NCI-H2196 treated with DMSO at 0.1 percent for 48 hours (cell line): Measurements from ENCODE around the gene MYO10.
"Not testable (repeated sequence)": the region's sequence is repeated elsewhere in the genome, so short reads cannot be mapped to it uniquely, and the experiment has no call there.

ENCODE experiments used
- DNase-seq: peaks from one replicate; lab custom pipeline; 2025; ENCODE audit not compliant: unreplicated experiment; lab: John Stamatoyannopoulos, UW

The MYO10 gene

GRCh38 chr5:16865151-16865550 is 70.9 kb downstream of the MYO10 start:
- no peak for DNase-seq

DNA sequence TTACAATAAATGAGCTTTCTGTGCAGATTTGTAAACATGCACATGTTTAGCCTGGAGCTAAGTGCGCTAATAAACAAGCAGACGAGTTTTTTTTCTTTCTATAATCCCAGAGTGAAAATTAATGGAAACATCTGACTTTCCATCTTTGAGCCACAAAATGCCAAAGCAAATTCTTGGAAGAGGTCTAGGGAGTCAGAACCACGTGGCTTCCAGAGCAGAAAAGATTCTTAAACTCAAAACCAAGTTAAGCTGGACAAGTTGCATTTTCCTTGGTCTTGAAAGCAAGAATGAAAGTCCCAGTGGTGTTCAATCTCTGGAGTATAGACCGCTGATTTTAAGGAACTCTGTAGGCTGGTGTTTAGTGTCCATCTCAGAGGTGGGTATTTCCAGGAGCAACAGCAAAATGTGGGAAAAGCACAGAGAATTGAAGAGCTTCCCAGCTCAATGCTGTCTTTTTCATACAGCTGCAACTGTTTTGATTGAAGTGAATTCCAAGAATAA is 71.4 kb downstream of the MYO10 start:
- DNase-seq: no peak

- DNase-seq: no peak
These were observed 72.6 kb downstream of the MYO10 start for GRCh38 chr5:16863469-16863946.

- no peak for DNase-seq
These were observed 73.3 kb downstream of the MYO10 start for GRCh38 chr5:16862777-16863176.

GRCh38 chr5:16859346-16859745 is 76.7 kb downstream of the MYO10 start:
- no peak for DNase-seq

- no peak for DNase-seq
These were observed 77.9 kb downstream of the MYO10 start for GRCh38 chr5:16858151-16858550.

GRCh38 chr5:16857635-16858034 is 78.5 kb downstream of the MYO10 start:
- DNase-seq: no peak

DNA sequence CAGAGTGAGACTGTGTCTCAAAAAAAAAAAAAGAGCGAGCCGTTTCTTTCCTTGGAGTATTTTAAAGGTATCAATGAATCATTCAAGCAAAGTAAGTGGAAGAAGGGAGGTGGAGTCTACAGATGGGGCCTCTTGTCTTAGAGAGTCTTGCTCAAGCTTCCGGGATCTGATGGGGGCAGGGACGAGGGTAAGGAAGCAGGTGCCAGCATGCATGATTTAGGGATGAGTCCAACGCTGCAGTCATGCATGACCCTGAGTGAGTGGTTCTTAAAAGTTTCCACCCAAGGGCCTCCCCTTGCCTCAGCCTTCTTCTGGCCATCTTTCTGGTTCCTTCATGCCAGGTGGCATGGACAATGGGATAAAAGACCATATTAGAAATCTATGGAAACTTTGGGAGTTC is 79.6 kb downstream of the MYO10 start:
- no peak for DNase-seq

GRCh38 chr5:16855898-16856297 is 80.2 kb downstream of the MYO10 start:
- no peak for DNase-seq

DNA sequence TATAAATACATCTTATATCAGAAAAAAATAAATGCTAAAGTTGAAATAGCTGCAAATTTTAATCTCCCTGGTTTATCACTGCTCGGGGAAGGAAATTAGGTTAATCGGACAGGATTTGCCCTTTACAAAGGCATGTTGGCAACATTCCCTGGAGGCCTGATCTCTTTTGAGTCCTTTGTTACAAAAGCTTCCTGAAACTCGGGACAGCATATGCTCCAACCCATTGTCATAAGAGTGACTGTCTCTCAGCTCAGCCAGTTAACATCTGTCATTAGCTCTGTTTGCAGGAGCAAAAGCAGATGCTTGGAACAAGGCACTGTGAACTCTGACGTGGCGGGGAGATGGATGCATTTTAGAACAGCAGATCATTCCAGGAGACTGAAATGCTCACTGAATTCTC is 80.6 kb downstream of the MYO10 start:
- DNase-seq: no peak

GRCh38 chr5:16854351-16854750 is 81.7 kb downstream of the MYO10 start:
- DNase-seq: no peak

GRCh38 chr5:16853518-16853917 is 82.6 kb downstream of the MYO10 start:
- no peak for DNase-seq

- no peak for DNase-seq
These were observed 83.7 kb downstream of the MYO10 start for GRCh38 chr5:16852251-16853005.

DNA sequence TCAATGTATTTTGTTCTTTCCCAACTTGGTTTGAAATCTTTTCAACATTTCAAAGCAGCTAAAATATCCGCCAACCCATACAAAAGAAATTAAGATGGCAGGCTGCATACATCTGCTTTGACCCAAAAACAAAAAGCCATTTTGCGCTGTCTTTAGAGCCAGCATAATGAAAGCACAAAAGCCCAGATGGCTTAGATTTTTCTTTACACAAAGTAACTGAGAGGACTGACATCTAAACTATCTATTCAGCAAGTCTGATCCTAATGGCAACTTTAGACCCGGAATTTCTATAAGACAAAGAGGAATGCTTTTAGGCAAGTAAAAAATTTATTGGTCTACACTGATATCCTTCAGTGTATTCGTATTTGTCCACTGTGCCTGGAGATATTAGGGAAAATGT is 86.3 kb downstream of the MYO10 start:
- DNase-seq: no peak

GRCh38 chr5:16849181-16849580 is 86.9 kb downstream of the MYO10 start:
- no peak for DNase-seq

GRCh38 chr5:16844952-16845351 is 91.1 kb downstream of the MYO10 start:
- no peak for DNase-seq

GRCh38 chr5:16842896-16843295 is 93.2 kb downstream of the MYO10 start:
- DNase-seq: no peak

GRCh38 chr5:16841416-16841815 is 94.7 kb downstream of the MYO10 start:
- no peak for DNase-seq

DNA sequence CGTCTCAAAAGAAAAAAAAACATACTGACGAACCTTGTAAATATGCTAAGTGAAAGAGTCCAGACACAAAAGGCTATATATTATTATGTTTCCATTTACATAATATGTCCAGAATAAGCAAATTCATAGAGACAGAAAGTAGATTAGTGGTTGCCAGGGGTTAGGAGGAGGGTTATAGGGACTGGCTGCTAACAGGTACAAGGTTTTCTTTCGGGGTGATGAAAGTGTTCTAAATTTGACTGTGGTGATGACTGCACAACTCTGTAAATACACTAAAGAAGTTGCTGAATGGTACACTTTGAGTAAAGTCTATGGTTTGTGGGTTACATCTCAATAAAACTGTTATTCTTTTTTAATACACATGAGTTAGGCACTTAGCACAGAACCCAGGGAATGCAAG is 98.8 kb downstream of the MYO10 start:
- DNase-seq: no peak

DNA sequence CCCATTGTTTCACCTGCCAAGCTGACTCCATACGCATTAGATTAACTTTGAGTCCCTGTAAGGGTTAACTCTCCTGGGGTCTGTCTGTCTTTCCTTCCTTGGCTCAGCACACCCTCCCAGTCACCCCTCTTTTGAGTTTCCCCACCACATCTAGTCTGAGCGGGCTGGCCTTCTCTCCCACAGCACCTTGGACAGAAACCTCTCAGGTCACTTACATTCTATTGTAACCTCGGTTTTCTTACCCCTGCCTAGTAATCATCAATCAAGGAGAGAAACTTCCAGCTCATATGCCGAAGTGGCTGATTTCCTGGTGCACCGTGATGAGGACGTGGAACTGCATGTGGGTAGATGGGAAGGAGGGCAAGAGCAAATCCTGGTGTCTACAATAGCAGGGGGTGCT is 102.1 kb downstream of the MYO10 start:
- no peak for DNase-seq

DNA sequence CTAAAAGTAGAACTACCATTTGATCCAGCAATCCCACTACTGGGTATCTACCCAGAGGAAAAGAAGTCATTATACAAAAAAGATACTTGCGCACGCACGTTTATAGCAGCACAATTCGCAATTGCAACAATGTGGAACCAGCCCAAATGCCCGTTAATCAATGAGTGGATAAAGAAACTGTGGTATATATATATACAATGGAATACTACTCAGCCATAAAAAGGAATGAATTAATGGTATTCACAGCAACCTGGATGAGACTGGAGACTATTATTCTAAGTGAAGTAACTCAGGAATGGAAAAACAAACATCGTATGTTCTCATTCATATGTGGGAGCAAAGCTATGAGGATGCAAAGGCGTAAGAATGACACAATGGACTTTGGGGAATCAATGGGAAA is 104.8 kb downstream of the MYO10 start:
- DNase-seq: not testable (repeated sequence)

GRCh38 chr5:16827755-16828154 is 108.3 kb downstream of the MYO10 start:
- no peak for DNase-seq
